Liver (tissue), 3 donors: Measurements from ENCODE around the gene ATP6AP1.

Experiments used
- GABPA ChIP-seq, 2 donors: IDR thresholded peaks in 1 of 2; conservative IDR thresholded peaks in 1 of 2; 2 replicates each; pipeline ENCODE4 v1.6.1; 2016; ENCODE audit warnings: antibody characterized with exemption in 2 of 2, mild to moderate bottlenecking in 1 of 2, moderate library complexity in 1 of 2
- JUND ChIP-seq, 2 donors: IDR thresholded peaks; 2 replicates each; pipeline ENCODE4 v1.6.1; 2016; ENCODE audit warnings: antibody characterized with exemption in 2 of 2
- RXRA ChIP-seq, 2 donors: IDR thresholded peaks; 2 replicates each; pipeline ENCODE4 v1.6.1; 2017 to 2018; ENCODE audit warnings: antibody characterized with exemption in 2 of 2, mild to moderate bottlenecking in 1 of 2
- SP1 ChIP-seq: IDR thresholded peaks from 2 replicates; pipeline ENCODE4 v1.6.1; 2018; ENCODE audit warnings: antibody characterized with exemption, mild to moderate bottlenecking
- TAF1 ChIP-seq: conservative IDR thresholded peaks from 2 replicates; pipeline ENCODE4 v1.6.1; 2016; ENCODE audit warnings: antibody characterized with exemption, mild to moderate bottlenecking
- YY1 ChIP-seq: IDR thresholded peaks from 2 replicates; pipeline ENCODE4 v1.6.1; 2016; ENCODE audit warnings: antibody characterized with exemption, mild to moderate bottlenecking
- TF ChIP-seq, protein P1 (sequence below): fragments of 150-350 bp; IDR thresholded peaks from 2 replicates; pipeline ENCODE4 v1.5.1; 2017; ENCODE audit warnings: improper control_type of control experiment, low read depth, low read length; ENCODE audit not compliant: missing input control
- TF ChIP-seq, protein P2 (sequence below): IDR thresholded peaks from 2 replicates; pipeline ENCODE4 v1.6.1; 2016; ENCODE audit warnings: antibody characterized with exemption
- TF ChIP-seq, protein P3 (sequence below): IDR thresholded peaks from 2 replicates; pipeline ENCODE4 v1.6.1; 2016; ENCODE audit warnings: antibody characterized with exemption, mild to moderate bottlenecking
- donor health status: healthy.
- donor health status: healthy.

GRCh38 chrX:154429711-154430110 lies 1.2 kb downstream of the ATP6AP1 start:
- TF ChIP-seq GABPA (IDR thresholded peaks at IDR 0.05 in 1 of 2, conservative IDR thresholded peaks at IDR 0.05 in 1 of 2) (no peak), JUND (IDR thresholded peaks at IDR 0.05) (no peak), RXRA (IDR thresholded peaks at IDR 0.05) (no peak), TAF1 (no peak), SP1 (no peak), YY1 (no peak)
- TF ChIP-seq, protein P1, sequence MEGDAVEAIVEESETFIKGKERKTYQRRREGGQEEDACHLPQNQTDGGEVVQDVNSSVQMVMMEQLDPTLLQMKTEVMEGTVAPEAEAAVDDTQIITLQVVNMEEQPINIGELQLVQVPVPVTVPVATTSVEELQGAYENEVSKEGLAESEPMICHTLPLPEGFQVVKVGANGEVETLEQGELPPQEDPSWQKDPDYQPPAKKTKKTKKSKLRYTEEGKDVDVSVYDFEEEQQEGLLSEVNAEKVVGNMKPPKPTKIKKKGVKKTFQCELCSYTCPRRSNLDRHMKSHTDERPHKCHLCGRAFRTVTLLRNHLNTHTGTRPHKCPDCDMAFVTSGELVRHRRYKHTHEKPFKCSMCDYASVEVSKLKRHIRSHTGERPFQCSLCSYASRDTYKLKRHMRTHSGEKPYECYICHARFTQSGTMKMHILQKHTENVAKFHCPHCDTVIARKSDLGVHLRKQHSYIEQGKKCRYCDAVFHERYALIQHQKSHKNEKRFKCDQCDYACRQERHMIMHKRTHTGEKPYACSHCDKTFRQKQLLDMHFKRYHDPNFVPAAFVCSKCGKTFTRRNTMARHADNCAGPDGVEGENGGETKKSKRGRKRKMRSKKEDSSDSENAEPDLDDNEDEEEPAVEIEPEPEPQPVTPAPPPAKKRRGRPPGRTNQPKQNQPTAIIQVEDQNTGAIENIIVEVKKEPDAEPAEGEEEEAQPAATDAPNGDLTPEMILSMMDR, result no peak
- TF ChIP-seq, protein P2, sequence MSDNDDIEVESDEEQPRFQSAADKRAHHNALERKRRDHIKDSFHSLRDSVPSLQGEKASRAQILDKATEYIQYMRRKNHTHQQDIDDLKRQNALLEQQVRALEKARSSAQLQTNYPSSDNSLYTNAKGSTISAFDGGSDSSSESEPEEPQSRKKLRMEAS, result no peak
- TF ChIP-seq, protein P3, sequence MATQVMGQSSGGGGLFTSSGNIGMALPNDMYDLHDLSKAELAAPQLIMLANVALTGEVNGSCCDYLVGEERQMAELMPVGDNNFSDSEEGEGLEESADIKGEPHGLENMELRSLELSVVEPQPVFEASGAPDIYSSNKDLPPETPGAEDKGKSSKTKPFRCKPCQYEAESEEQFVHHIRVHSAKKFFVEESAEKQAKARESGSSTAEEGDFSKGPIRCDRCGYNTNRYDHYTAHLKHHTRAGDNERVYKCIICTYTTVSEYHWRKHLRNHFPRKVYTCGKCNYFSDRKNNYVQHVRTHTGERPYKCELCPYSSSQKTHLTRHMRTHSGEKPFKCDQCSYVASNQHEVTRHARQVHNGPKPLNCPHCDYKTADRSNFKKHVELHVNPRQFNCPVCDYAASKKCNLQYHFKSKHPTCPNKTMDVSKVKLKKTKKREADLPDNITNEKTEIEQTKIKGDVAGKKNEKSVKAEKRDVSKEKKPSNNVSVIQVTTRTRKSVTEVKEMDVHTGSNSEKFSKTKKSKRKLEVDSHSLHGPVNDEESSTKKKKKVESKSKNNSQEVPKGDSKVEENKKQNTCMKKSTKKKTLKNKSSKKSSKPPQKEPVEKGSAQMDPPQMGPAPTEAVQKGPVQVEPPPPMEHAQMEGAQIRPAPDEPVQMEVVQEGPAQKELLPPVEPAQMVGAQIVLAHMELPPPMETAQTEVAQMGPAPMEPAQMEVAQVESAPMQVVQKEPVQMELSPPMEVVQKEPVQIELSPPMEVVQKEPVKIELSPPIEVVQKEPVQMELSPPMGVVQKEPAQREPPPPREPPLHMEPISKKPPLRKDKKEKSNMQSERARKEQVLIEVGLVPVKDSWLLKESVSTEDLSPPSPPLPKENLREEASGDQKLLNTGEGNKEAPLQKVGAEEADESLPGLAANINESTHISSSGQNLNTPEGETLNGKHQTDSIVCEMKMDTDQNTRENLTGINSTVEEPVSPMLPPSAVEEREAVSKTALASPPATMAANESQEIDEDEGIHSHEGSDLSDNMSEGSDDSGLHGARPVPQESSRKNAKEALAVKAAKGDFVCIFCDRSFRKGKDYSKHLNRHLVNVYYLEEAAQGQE, result no peak
